Lower leg skin (tissue), 3 donors: ENCODE measurements around the gene EREG.

Experiments
- CTCF ChIP-seq, 3 donors: fragments of 450-650 bp; IDR thresholded peaks; one replicate each; pipeline ENCODE4 v1.5.1; 2016; ENCODE audit warnings: antibody characterized with exemption in 3 of 3, mild to moderate bottlenecking in 3 of 3, moderate library complexity in 2 of 3
- POLR2A ChIP-seq, 2 donors: fragments of 450-650 bp; IDR thresholded peaks; one replicate each; pipeline ENCODE4 v1.6.1; 2016 to 2017; ENCODE audit warnings: antibody characterized with exemption in 2 of 2, mild to moderate bottlenecking in 1 of 2, moderate library complexity in 1 of 2

GRCh38 chr4:74379912-74380311, 15.0 kb downstream of the EREG start:
- no peak for TF ChIP-seq CTCF (IDR thresholded peaks at IDR 0.05)
- no peak for TF ChIP-seq POLR2A (IDR thresholded peaks at IDR 0.05)
